Hepatocyte (in vitro differentiated cells): ENCODE results near the gene CD40. TPM values are rescaled to one million over a fixed set of nuclear protein-coding genes. Genes with fewer than 3 reads are reported as not detected.

Experiments used
- DNase-seq: peaks from one replicate; pipeline ENCODE4 v3.0.0-alpha.2; 2016; ENCODE audit warnings: low spot score
- H2AFZ ChIP-seq: fragments of 200-600 bp; sonication (generic); 2 replicates; pipeline ENCODE4 v1.6.0; 2016; ENCODE audit warnings: antibody characterized with exemption, mild to moderate bottlenecking
- H3K27ac ChIP-seq: fragments of 200-600 bp; sonication (generic); 2 replicates; pipeline ENCODE4 v1.5.1; 2016; ENCODE audit warnings: mild to moderate bottlenecking
- H3K27me3 ChIP-seq: fragments of 200-600 bp; sonication (generic); 2 replicates; pipeline ENCODE4 v1.6.1; 2016
- H3K36me3 ChIP-seq: fragments of 200-600 bp; sonication (generic); replicated peaks from 2 replicates; pipeline ENCODE4 v1.5.1; 2016; ENCODE audit warnings: low read depth; ENCODE audit not compliant: insufficient read depth
- H3K4me1 ChIP-seq: fragments of 200-600 bp; sonication (generic); 2 replicates; pipeline ENCODE4 v1.5.1; 2016; ENCODE audit warnings: mild to moderate bottlenecking, moderate library complexity; ENCODE audit not compliant: insufficient read depth
- H3K4me2 ChIP-seq: fragments of 200-600 bp; sonication (generic); 2 replicates; pipeline ENCODE4 v1.6.0; 2016
- H3K4me3 ChIP-seq: fragments of 200-600 bp; sonication (generic); 2 replicates; pipeline ENCODE4 v1.5.1; 2016; ENCODE audit warnings: mild to moderate bottlenecking
- H3K79me2 ChIP-seq: fragments of 200-600 bp; sonication (generic); 2 replicates; pipeline ENCODE4 v1.6.0; 2017; ENCODE audit warnings: mild to moderate bottlenecking
- H3K9me2 ChIP-seq: fragments of 200-600 bp; sonication (generic); replicated peaks from 2 replicates; pipeline ENCODE4 v1.6.0; 2017; ENCODE audit warnings: mild to moderate bottlenecking; ENCODE audit not compliant: insufficient read depth
- H3K9me3 ChIP-seq: fragments of 200-600 bp; sonication (generic); 2 replicates; pipeline ENCODE4 v1.5.1; 2016; ENCODE audit warnings: low read depth, mild to moderate bottlenecking
- H4K20me1 ChIP-seq: fragments of 200-600 bp; sonication (generic); 2 replicates; pipeline ENCODE4 v1.6.0; 2016; ENCODE audit warnings: mild to moderate bottlenecking; ENCODE audit not compliant: insufficient read depth, poor library complexity, severe bottlenecking
- EZH2 ChIP-seq: fragments of 200-600 bp; sonication (generic); IDR thresholded peaks from 2 replicates; pipeline ENCODE4 v1.6.1; 2016; ENCODE audit warnings: antibody characterized with exemption, mild to moderate bottlenecking, borderline replicate concordance
- EZH2phosphoT487 ChIP-seq: fragments of 200-600 bp; sonication (generic); IDR thresholded peaks from one replicate; pipeline ENCODE4 v1.6.1; 2018; ENCODE audit warnings: antibody characterized with exemption, mild to moderate bottlenecking, low read depth, moderate library complexity; ENCODE audit not compliant: unreplicated experiment, severe bottlenecking
- WGBS: methylation state at CpG from one replicate; pipeline ENCODE4 v1.1.6; 2016; ENCODE audit warnings: low lambda C conversion rate; ENCODE audit errors: missing lambda C conversion rate; 5-methylcytosine and 5-hydroxymethylcytosine counted together
- polyA plus RNA-seq: library from polyadenylated mRNA; unstranded; fragments of >200 nt; fragmentation: Nextera tagmentation; extraction: Ambion mirVana; gene quantifications from 2 replicates; pipeline ENCODE4 v1.2.1, GENCODE V29; 2016
- total RNA-seq: library from RNA; depleted of rRNA; stranded (reverse); fragments of >200 nt; gene quantifications from 2 replicates; pipeline ENCODE4 v1.2.3, GENCODE V29; 2014
- TF ChIP-seq, protein P1 (sequence below): fragments of 200-600 bp; sonication (generic); IDR thresholded peaks from 2 replicates; pipeline ENCODE4 v1.5.1; 2016; ENCODE audit warnings: antibody characterized with exemption, mild to moderate bottlenecking; ENCODE audit not compliant: poor library complexity

Gene CD40
- total and polyA plus RNA-seq, 2 experiments from 2014 or later: 3.2 to 8.0 TPM

DNA sequence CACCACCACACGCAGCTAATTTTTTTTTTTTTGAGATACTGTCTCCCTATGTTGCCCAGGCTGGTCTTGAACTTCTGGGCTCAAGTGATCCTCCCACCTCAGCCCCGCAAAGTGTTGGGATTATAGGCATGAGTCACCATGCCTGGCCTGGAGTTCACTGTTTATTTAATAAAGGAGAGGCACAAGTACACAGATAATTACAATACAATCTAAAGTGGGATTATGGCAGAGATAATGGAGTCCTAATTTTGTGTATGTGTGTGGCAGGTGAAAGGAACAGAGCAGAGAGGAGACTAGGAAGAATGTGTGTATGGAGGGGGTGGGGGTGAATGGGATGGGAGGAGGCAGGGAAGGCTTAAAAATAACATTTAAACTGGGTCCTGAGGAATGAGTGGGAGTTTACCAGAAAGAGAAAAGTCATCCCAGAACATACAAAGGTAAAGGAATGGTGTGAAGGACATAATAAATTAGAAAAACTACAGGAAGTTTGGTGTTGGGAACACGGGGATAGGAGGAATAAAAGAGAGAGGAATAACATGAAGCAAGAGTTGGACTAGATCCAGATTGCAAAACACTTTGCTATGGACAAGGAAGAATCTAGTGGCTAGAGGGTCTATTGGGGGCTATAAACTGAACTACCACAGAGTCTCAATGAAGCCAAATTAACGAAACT, 32.8 kb upstream of the CD40 start:
- Histone ChIP-seq H3K4me1 (peaks cover 43% of the 10 kb centered on the region), H3K27me3 (no peaks in the 10 kb centered on the region), H3K9me2 (no peaks in the 10 kb centered on the region), H3K27ac (peak overlapping the region; percentile 19), H2AFZ (no peak overlapping the region), H3K36me3 (no peaks in the 10 kb centered on the region), H4K20me1 (peaks cover 91% of the 10 kb centered on the region), H3K4me2 (peak overlapping the region; percentile 48), H3K4me3 (no peak overlapping the region), H3K79me2 (peaks cover 91% of the 10 kb centered on the region), H3K9me3 (no peaks in the 10 kb centered on the region)
- DNase-seq: peak; percentile 34
- TF ChIP-seq EZH2 (no peak), EZH2phosphoT487 (no peak)
- TF ChIP-seq, protein P1, sequence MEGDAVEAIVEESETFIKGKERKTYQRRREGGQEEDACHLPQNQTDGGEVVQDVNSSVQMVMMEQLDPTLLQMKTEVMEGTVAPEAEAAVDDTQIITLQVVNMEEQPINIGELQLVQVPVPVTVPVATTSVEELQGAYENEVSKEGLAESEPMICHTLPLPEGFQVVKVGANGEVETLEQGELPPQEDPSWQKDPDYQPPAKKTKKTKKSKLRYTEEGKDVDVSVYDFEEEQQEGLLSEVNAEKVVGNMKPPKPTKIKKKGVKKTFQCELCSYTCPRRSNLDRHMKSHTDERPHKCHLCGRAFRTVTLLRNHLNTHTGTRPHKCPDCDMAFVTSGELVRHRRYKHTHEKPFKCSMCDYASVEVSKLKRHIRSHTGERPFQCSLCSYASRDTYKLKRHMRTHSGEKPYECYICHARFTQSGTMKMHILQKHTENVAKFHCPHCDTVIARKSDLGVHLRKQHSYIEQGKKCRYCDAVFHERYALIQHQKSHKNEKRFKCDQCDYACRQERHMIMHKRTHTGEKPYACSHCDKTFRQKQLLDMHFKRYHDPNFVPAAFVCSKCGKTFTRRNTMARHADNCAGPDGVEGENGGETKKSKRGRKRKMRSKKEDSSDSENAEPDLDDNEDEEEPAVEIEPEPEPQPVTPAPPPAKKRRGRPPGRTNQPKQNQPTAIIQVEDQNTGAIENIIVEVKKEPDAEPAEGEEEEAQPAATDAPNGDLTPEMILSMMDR: no peak
- 32% methylated on average over 4 of the region's 4 CpGs for WGBS

DNA sequence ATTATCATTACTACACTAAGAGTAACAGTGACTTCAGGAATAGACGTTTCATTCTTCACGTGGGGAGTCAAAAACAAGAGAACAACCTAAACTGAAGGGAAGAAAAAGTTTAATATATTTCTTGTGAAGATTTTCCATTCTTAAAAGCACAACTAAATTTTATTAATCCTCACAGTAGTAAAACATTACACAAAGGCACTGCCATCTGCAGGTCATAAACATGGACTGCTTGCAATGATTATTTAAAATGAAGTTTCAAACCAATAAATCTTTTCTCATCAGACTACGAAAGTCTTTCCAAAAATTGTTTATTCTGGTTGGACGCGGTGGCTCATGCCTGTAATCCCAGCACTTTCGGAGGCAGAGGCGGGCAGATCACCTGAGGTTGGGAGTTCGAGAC, 31.0 kb upstream of the CD40 start:
- TF ChIP-seq EZH2 (no peak), EZH2phosphoT487 (no peak)
- TF ChIP-seq, protein P1: peak; percentile 46
- H3K9me2 ChIP-seq: no peaks in the 10 kb centered on the region

DNA sequence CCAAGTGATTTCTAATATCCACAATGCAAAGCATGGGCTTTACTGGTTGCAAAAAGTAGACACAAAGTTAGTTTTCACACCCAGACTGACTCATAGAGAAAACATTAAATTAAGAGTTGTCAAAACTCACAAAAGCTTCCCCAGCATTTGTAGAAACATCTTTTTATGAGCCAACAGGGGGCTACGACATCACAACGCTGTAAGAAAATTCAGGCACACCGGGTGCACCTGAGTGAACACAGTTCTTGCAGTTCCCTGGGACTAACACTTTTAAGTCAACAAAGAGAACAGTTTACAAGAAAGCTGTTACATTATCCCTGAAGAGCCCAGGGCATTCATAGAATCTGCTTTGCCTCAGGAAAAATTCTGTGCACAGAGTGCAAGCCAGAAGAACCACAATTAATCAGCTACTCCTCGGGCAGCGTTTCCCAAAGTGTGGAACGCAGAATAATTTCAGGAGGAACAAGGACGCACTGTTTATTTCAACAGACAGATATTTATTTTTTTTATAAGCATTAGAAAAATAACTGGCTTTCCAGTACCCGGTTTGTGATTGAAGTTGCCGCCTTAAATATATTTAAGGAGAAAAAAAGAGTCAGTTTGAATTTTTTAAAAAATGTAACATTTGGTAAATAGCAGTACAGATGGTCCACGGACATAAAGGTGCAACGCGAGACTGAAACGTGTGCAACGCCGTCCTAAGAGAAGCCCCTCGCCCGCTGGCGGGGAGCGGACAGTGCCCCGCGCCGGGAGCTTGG, 29.5 kb upstream of the CD40 start:
- peak overlapping the region; percentile 100 for H3K27ac ChIP-seq
- H3K27me3 ChIP-seq: no peaks in the 10 kb centered on the region
- 2% methylated on average over 22 of the region's 22 CpGs for WGBS
- H3K36me3 ChIP-seq: no peaks in the 10 kb centered on the region
- H3K9me2 ChIP-seq: no peaks in the 10 kb centered on the region
- TF ChIP-seq EZH2phosphoT487 (no peak), EZH2 (no peak)
- TF ChIP-seq, protein P1: no peak
- H3K79me2 ChIP-seq: peaks cover 58% of the 10 kb centered on the region
- H4K20me1 ChIP-seq: peaks cover 58% of the 10 kb centered on the region
- H3K4me2 ChIP-seq: peak overlapping the region; percentile 95
- H3K9me3 ChIP-seq: no peaks in the 10 kb centered on the region
- DNase-seq: peak; percentile 28
- H3K4me3 ChIP-seq: peak overlapping the region; percentile 93
- H3K4me1 ChIP-seq: peaks cover 43% of the 10 kb centered on the region
- peak overlapping the region; percentile 53 for H2AFZ ChIP-seq

More for the DNA sequence above, 31.0 kb upstream of the CD40 start:
- H3K4me3 ChIP-seq: no peak overlapping the region
- no peak overlapping the region for H3K27ac ChIP-seq
- 61% methylated on average over 8 of the region's 8 CpGs for WGBS
- H3K9me3 ChIP-seq: no peaks in the 10 kb centered on the region
- H3K27me3 ChIP-seq: no peaks in the 10 kb centered on the region
- peaks cover 43% of the 10 kb centered on the region for H3K4me1 ChIP-seq
- peaks cover 72% of the 10 kb centered on the region for H4K20me1 ChIP-seq
- H3K36me3 ChIP-seq: no peaks in the 10 kb centered on the region
- H2AFZ ChIP-seq: no peak overlapping the region
- H3K79me2 ChIP-seq: peaks cover 72% of the 10 kb centered on the region
- peak overlapping the region; percentile 95 for H3K4me2 ChIP-seq
- no peak for DNase-seq
